HG02798 (cell line): ENCODE results near the gene IL13.
A peak's percentile ranks its signal among the peaks of the same experiment; 100 is the strongest.
"Not testable (repeated sequence)": the region's sequence is repeated elsewhere in the genome, so short reads cannot be mapped to it uniquely, and the experiment has no call there.

Experiments used
- ATAC-seq: cut with Tn5 transposase; IDR thresholded peaks from one replicate; pipeline ENCODE4 v1.9.1; 2021; ENCODE audit warnings: mild to moderate bottlenecking; ENCODE audit not compliant: unreplicated experiment, poor library complexity

The IL13 gene

DNA sequence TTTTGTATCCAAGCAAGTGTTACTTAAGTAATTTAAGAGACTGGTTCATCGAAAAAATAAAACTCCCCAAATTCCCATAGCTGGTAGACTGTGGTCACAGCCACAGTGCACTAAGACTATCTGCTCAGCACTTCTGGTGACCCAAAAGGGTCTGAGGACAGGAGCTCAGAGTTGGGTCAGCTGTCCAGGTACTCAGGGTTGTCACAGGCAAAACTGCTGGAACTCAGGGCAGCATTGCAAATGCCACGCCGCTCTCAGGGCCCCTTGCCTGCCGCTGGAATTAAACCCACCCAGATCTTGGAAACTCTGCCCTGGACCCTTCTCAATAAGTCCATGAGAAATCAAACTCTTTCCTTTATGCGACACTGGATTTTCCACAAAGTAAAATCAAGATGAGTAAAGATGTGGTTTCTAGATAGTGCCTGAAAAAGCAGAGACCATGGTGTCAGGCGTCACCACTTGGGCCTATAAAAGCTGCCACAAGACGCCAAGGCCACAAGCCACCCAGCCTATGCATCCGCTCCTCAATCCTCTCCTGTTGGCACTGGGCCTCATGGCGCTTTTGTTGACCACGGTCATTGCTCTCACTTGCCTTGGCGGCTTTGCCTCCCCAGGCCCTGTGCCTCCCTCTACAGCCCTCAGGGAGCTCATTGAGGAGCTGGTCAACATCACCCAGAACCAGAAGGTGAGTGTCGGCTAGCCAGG, at the start of gene IL13:
TSS of gene IL13 (plus strand) at position 498 of the 705 bp plus-strand sequence. CDS start at position 512, 14 bp downstream.
- ATAC-seq = no peak

DNA sequence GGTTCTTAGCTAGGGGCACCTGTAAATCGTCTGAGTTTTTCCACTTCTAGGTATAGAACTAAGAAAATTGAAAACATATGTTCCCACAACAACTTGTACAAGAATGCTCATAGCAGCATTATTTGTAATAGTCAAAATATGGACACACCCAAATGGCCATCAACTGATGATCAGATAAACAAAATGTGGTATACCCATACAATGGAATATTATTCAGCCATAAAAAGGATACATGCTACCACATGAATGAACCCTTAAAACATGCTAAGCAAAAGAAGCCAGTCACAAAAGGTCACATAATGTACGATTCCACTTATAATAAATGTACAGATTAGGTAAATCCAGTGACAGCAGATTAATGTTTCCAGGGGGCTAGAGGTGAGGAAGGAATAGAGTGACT, 46.0 kb upstream of the IL13 start:
- no peak for ATAC-seq

DNA sequence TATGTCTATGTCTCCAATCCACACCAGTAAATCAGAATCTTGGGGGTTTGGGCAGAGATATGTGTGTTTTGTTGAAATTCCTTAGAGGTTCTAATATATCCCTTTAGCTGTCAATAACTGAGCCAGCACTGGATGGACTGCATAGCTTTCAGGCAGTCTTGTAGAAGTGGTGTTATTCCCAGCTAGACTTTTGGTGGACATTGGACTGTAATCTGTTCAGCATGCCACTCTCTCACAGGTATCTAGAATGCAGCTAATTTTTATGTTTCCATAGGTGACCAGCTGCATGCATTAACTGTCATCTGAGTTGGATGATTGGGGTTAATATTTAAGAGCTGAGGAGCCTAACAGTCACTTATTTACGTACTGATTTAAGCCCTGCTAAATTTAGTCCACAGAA, 45.1 kb upstream of the IL13 start:
- no peak for ATAC-seq

DNA sequence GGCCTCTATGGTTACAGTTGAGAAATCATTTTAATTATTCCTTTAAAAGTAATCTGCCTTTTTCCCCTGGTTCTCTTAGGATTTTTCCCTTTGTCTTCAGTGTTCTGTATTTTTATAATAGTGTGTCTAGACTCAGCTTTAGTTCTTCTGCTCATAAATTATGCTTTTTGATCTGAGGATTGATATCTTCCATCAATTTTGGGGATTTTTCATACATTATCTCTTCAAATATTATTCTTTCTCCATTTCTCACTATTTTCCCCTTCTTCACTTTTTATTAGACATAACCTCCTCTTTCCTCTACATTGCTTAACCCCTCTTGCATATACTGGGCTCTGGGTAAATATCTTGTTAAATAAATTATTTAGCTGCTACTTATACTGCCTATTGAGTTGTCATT, 36.3 kb upstream of the IL13 start:
- ATAC-seq = no peak

DNA sequence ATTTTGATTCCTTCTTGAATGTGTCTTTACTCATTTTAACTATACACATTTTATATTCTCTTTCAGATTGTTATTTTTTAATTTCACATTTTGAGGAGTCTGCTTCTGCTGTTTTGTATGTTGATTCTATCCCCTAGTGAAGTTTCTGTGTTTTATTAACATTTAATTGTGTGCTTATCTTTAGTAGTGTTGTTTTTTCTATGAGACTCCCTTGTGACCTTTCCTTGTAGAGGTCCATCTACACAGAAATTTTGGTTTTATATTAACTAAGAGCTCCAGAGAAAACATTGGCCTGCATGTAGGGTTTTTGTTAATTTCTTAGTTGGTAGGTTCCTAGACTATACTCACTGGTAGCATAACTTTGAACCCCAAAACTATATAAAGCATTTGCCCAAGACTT, 35.4 kb upstream of the IL13 start:
- ATAC-seq = no peak

DNA sequence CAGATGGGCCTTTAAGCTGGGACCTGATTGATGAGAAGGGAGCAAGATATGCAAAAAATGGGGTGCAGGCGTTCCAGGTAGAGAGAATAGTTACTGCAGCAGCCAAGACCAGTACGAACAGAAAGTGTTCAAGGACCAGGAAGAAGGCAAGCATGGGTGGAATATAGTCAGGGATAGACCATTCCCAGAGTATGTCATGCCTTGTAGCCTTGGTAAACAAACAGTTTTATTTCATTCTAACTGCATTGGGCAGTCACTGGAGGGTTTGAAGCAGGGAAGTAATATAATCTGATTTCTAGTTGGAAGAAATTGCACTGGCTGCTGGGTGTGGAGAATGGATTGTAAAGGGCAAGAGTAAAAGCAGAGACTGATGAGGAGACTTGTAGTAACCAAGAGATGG, 30.5 kb upstream of the IL13 start:
- no peak for ATAC-seq

DNA sequence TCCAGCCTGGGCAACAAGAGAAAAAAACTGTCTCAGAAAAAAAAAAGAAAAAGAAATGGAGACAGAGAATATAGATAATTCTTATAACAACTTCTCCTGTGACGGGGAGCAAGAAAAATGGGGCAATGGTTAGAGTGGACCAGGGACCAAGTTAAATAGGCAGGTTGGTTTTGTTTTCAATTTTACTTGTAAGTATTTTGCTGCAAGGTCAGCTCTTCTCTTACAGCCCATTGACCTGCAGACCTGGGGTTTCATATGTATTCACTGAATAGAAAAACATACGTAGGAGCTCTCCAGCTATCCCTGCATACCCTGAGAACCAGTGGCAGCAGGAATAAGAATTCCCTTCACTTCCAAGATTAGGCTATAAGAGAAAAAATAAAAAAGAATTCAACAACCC, 29.2 kb upstream of the IL13 start:
- no peak for ATAC-seq

DNA sequence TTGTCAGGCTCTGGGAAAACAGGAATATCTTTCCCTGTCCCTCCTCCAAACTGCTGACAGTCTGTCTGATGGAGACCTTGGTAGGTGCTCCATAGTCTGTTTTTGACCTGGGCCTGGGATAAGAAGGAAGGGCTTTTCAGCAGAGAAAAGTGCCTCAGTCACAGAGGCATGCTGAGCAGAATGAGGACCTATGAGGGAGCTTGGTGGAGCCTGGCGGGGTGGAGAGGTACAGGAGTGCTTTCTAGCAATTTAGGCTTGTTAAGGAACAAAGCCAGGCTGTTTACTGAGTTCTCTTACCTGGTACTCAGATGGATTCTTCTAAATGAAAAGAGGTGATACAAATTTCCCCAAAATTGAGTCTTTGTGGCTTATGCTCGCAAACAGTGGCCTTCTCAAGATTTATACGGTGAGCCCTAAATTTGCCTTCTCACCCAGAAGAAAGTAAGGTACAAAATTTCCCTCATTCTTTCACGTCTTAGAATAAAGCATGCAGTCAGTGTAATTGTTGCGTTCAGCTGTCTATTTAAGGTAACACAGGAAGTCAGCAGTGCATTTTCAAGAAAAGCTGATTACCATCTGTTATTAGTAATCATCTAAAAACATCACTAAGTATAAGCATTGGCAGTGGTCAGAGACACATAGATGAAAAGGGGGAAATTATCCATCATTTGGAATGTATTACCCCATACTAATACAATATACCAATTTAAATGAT, 28.6 kb upstream of the IL13 start:
- peak; percentile 77 for ATAC-seq

DNA sequence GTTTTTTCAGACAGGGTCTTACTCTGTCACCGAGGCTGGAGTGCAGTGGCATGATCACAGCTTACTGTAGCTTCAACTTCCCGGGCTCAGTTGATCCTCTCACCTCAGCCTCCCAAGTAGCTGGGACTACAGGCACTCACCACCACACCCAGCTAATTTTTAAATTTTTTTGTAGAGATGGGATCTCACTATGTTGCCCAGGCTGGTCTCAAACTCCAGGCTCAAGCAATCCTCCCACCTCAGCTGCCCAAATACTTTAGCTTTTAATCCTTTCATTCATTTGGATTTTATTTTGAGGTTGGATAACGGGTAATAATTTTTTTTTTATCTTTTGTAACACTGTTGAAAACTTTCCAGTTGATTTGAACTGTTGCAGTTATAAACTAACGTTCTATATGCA, 24.4 kb upstream of the IL13 start:
- not testable (repeated sequence) for ATAC-seq

DNA sequence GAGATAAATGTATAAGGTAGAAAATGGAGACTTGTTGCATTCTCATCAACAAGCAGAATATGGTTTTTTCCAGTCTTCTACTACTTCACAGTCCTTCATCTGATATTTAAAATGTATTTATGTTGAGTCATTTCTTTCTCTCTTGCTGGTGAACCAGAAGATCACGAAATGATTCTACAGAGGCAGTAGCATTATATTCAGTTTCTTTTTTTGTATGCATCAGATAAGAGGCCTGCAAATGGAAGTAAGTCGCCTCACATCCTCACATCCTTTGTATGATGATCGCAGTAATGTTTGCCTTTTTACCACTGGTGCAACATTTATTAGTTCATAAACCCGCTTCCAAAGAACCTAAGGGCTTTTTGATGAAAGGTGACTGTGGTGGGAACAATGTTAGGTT, 22.1 kb upstream of the IL13 start:
- peak; percentile 53 for ATAC-seq

DNA sequence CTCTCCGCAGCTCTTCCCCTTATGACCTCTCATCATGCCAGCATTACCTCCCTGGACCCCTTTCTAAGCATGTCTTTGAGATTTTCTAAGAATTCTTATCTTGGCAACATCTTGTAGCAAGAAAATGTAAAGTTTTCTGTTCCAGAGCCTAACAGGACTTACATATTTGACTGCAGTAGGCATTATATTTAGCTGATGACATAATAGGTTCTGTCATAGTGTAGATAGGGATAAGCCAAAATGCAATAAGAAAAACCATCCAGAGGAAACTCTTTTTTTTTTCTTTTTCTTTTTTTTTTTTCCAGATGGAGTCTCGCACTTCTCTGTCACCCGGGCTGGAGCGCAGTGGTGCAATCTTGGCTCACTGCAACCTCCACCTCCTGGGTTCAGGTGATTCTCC, 20.7 kb upstream of the IL13 start:
- ATAC-seq = no peak

DNA sequence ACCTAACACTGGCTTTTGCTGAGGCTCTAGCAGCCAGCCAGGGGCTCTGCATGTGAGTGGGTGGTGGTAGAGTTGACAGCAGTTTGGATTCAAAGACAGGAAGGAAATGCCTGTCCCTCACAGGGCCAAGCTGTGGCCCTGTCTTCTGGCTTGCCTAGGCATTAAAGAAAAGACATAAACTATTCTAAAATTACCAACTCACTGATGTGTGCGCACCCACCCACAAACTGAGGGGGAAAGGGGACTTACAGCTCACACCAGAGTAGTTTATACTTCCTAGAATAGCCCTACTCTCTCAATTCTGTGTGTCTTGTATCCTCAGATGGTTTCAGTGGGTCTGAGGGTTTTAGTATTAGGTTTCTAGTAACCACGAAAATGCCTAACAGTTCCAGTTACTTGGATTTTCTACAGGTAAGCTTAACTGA, 18.3 kb upstream of the IL13 start:
- peak; percentile 66 for ATAC-seq

DNA sequence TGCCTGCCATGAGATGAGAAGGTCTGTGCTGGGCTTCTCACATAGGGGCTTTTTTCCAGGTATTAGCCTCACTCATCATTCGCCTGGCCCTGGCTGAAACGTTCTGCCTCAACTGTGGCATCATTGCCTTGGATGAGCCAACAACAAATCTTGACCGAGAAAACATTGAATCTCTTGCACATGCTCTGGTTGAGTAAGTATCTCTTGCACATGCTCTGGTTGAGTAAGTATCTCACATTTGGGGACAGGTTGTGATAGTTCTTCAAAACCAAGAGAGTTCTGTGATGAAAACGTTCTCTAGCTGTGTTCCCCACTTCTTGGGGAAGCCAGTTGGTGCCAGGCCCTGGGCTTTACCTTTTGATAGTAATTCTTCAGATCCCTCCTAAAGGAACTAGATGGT, 17.4 kb upstream of the IL13 start:
- peak; percentile 29 for ATAC-seq

DNA sequence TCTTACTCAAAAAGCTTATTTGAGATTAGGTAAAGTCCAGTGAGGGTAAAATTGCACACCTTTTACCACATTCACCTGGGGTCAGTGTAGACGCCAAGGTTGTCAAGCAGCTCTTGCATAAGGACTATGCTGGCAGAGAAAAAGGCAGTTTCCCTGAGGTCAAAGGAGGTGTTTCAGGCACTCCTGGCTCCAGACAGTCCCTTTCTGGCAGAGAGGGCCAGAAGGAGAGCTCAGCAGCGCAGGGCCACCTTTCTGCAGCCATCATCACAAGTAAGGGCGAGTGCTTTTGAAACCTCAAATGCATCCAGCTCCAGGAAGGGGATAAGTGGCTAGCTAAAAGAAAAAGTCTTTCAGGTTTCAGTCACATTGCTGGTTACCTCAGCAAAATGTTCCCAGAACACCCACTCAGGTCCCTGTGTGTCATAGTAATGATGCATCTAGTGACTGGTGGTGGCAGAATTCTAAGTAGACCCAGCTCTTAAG, 16.7 kb upstream of the IL13 start:
- peak; percentile 44 for ATAC-seq

DNA sequence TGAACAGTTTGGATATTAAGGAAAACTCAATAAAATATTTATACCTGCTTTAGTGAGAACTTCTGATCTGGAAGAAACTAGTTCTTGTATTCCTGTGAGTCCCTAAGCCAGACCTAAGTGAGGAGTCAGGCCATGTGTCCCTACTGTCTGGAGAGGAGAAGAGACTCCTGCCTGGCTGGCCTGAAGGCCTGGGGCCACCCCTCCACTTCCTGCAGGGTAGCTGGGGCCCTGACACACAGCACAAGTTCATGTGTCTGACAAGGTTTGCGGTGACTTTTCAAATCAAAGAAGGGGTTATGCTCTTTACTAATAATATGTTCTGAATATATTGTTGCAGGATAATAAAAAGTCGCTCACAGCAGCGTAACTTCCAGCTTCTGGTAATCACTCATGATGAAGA, 16.1 kb upstream of the IL13 start:
- no peak for ATAC-seq

DNA sequence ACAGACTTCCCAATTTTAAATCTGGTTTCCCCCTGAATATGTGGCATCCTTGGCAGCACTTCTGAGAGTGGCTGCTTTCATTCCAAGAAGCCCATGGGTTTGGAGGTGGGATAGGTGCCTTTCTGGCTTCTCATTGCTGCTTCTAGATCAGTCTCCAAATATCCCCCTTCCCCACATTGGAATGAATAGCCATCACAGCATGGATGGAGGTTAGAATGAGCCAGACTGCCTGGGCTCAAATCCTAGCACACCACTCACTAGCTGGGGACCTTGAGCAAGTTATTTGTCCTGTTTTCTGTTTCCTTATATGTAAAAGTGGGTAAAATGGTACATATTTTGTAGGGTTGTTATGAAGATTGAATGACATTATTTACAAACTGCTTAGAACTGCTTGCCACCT, 13.8 kb upstream of the IL13 start:
- no peak for ATAC-seq

DNA sequence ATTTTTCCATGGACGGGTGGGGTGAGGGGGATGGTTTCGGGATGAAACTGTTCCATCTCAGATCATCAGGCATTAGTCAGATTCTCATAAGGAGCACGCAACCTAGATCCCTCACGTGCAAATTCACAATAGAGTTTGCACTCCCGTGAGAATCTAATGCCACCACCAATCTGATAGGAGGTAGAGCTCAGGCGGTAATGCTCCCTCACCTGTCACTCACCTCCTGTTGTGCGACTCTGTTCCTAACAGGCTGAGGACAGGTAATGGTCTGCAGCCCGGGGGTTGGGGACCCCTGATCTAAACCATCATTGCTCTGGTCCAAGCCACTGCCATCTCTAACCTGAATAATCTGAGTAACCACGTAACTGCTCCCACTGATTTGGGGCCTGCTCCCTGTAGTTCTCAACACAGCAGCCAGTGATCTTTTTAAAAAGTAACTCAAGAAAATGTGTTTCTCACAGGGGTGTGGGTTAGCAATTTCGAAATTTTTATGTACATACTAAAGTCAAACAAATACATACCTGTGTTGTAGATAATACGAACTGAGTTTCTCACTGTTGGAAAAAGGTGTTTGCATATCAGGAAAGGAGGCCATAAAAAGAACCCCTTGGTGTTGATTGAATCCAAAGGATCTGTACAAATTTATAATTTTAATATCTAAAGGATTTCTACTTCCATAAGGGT, 11.2 kb upstream of the IL13 start:
- ATAC-seq = no peak

DNA sequence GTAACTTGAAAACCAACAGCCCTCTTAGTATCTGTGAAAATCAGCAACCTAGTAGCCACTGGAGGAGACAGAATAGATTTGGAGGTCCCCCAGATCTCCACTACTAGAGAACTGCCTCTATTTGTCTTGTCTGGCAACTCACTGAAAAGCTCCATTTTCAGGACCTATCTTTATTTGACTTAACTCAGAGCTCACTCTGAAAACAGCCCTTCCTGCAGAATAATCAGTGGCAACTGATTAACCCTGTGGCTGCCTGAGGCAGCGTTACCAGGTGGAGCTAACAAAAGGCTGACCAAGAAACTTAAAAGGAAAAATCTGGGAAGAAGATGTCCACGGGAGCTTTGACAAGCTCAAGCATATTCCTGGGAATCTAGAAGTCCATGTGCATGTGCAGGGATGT, 10.5 kb upstream of the IL13 start:
- no peak for ATAC-seq

DNA sequence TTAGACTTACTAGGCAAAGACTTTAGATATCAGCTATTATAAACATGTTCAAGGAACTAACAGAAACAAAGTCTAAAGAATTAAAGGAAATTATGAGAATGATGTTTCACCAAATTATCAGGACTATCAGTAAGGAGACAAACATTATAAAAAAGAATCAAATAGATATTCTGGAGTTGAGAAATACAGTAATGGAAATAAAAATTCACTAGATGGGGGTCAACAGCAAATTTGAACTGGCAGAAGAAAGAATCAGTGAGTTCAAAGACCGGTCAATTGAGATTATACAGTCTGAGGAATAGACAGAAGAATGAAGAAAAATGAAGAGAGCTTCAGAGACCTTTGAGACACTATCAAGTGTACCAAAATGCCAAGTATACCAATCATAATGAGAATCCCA, 9.6 kb upstream of the IL13 start:
- no peak for ATAC-seq

DNA sequence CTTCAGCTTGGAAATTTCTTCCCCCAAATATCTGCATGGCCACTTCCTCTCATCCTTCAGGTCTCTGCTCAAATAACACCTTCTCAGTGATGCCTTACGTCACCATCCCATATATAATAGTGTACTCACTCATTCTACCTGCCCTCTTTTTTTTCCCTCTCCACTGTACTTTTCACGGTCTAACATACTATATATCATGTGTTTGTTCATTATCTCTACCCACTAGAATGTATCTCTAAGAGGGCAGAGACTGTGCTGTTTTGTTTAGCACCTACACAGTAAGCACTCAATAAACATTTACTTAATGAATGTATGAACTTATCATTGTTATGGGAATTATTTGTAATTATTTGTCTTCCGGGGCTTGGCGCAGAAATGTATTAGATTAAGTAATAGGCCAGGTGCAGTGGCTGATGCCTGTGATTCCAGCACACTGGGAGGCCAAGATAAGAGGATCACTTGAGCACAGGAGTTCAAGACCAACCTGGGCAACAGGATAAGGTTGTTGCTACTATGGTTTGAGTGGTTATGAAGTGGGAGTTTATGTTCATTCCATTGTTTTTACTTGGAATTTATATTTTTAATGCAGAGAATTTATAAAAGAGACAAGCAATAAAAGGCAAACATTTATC, 6.0 kb upstream of the IL13 start:
- ATAC-seq = no peak

DNA sequence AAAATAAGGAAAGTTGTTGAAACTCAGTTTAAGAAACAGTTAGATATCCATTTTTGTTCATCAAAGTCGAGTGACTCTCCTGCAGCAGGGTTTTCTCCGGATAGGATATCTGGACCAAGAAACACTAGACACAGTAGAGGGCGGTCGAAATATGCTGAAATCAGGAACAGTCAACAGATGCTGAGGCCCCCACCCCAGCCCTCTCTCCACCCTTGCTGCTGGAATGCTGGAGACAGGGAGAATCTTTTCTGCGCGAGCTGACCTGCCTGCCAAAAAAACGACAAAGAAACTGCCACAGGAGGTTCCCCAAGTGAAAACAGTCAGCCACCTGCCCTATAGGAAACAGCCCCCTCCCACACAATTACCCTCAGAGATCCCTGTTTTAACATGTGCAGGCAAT, 4.3 kb upstream of the IL13 start:
- ATAC-seq = no peak
